WERI-Rb-1 (cell line): Measurements from ENCODE around the gene PRKAG3.

Source experiments
- DNase-seq: peaks from one replicate; pipeline ENCODE4 v3.0.0-alpha.2; 2020
- H3K27ac ChIP-seq: fragments of 250-450 bp; sonication (Bioruptor Pico); 2 replicates; pipeline ENCODE4 v1.5.1; 2020; ENCODE audit warnings: mild to moderate bottlenecking, moderate library complexity
- H3K27me3 ChIP-seq: fragments of 250-450 bp; sonication (Bioruptor Pico); 2 replicates; pipeline ENCODE4 v1.5.1; 2021; ENCODE audit warnings: mild to moderate bottlenecking, low read depth, moderate library complexity; ENCODE audit not compliant: insufficient read depth, severe bottlenecking
- H3K36me3 ChIP-seq: fragments of 250-450 bp; sonication (Bioruptor Pico); 2 replicates; pipeline ENCODE4 v1.5.1; 2020; ENCODE audit warnings: mild to moderate bottlenecking, moderate library complexity
- H3K4me3 ChIP-seq: 2 replicates; pipeline ENCODE4 v1.5.1; 2011; ENCODE audit warnings: low read depth, mild to moderate bottlenecking, control low read depth, low read length
- H3K9me3 ChIP-seq: fragments of 250-450 bp; sonication (Bioruptor Pico); 2 replicates; pipeline ENCODE4 v1.5.1; 2021; ENCODE audit warnings: mild to moderate bottlenecking, moderate library complexity; ENCODE audit not compliant: severe bottlenecking
- TF ChIP-seq, protein P1 (sequence below): IDR thresholded peaks from 2 replicates; pipeline ENCODE4 v1.5.1; 2011; ENCODE audit warnings: low read depth, mild to moderate bottlenecking, control low read depth, inconsistent platforms, low read length

The PRKAG3 gene

DNA sequence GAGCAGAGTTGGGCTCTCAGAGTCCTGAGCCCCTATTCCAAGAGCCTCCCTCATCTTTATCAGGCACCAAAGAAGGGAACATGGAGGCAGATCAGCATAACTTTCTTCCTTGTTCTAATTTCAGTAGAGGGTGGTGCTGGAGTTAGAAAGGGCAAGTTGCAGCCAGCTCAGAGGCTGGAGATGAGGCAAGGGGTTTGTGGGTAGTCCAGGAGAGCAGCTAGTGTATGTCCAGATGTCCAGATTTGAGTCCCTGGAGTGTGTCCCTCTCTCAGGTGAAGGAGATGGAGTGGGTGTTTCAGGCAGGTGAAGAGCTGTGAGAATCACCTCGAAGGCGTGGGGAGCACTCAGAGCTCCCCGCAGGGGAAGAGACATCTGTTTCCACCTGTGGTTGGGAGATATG is 478 bp upstream of the PRKAG3 start:
- no peaks in the 10 kb centered on the region for H3K9me3 ChIP-seq
- DNase-seq: no peak
- no peaks in the 10 kb centered on the region for H3K27me3 ChIP-seq
- TF ChIP-seq, protein P1, sequence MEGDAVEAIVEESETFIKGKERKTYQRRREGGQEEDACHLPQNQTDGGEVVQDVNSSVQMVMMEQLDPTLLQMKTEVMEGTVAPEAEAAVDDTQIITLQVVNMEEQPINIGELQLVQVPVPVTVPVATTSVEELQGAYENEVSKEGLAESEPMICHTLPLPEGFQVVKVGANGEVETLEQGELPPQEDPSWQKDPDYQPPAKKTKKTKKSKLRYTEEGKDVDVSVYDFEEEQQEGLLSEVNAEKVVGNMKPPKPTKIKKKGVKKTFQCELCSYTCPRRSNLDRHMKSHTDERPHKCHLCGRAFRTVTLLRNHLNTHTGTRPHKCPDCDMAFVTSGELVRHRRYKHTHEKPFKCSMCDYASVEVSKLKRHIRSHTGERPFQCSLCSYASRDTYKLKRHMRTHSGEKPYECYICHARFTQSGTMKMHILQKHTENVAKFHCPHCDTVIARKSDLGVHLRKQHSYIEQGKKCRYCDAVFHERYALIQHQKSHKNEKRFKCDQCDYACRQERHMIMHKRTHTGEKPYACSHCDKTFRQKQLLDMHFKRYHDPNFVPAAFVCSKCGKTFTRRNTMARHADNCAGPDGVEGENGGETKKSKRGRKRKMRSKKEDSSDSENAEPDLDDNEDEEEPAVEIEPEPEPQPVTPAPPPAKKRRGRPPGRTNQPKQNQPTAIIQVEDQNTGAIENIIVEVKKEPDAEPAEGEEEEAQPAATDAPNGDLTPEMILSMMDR: no peak
- no peaks in the 10 kb centered on the region for H3K36me3 ChIP-seq
- no peak overlapping the region for H3K27ac ChIP-seq
- H3K4me3 ChIP-seq: no peak overlapping the region

DNA sequence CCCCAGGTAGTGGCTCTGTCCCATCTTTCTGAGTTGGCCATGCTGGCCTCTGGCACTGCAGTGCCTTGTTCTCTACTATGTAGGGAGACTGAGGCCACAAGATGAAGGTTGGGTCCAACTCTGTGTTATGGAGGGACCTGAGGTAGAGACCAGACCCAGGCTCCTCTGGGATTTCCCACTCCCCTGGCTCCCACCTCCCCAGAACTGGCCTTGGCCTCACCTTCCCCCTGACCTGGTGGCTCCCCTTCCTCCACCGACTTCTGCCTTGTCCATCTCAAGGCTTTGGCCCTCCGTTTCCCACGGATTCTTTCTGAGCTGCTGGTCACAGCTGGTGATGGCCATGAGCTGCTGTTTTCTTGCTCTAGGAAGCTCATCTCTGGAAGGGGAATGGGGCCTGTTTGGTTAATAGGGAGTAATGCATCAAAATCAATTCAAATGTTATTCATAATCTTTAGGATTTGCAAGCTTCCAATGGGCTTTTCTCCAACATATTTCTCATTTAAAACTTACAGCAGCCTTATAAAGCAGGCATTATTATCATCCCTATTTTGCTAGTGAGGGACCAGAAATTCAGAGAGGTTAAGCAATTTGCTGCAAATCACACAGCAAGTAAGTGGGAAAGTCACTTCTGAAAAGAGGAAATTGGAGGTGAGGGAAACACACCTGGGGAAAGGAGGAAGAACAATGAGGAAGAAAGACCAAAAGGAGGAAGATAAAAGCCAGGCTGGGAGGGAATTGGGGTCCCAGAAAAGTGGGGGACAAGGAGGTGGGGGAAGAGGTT is 887 bp downstream of the PRKAG3 start:
- no peaks in the 10 kb centered on the region for H3K9me3 ChIP-seq
- H3K36me3 ChIP-seq: no peaks in the 10 kb centered on the region
- no peak for DNase-seq
- no peak overlapping the region for H3K27ac ChIP-seq
- TF ChIP-seq, protein P1: no peak
- H3K27me3 ChIP-seq: no peaks in the 10 kb centered on the region
- H3K4me3 ChIP-seq: no peak overlapping the region

DNA sequence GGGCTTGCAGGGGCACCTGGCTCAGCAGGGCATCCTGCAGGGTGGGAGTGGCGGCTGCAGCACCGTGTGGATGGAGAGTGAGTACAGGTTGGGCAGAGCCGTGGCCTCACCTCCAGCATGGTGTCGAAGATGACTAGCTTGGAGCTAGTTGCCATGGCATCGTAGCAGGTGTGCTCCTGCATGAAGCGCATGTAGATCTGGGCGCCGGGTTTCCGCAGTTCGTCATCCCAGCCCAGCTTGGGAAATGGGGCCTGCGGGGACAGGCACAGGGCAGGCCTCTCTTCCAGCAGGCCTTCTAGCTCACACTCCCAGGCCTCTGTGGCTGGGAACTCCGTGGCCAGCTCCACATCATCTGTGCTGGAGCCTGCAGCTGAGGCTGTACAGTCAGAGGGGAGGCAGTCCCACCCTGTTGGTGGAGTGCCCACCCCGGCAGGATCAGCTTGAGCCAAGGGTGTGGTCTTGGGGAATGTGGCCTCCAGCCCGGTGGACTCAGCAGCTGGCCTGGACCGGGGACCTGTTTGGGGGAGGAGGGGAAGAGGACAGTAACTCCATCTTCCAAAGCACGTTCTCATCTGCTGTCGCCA is 1.6 kb downstream of the PRKAG3 start:
- H3K27me3 ChIP-seq: no peaks in the 10 kb centered on the region
- no peaks in the 10 kb centered on the region for H3K36me3 ChIP-seq
- TF ChIP-seq, protein P1: no peak
- H3K4me3 ChIP-seq: no peak overlapping the region
- H3K27ac ChIP-seq: no peak overlapping the region
- no peaks in the 10 kb centered on the region for H3K9me3 ChIP-seq
- DNase-seq: no peak

DNA sequence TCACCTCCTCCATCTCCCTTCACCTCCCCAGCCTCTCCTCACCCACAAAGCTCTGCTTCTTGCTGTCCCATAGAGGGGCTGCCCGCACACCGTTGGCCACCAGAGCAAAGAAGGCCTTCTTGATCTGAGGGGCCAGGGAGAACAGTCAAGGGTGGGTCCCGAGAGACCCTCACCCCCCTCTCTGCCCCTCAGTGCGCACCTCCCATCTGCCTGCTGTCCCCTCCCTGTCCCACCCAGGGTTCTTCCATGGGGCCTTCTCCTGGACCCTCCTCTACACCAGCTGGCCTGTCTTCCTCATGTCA is 3.2 kb downstream of the PRKAG3 start:
- H3K27me3 ChIP-seq: no peaks in the 10 kb centered on the region

DNA sequence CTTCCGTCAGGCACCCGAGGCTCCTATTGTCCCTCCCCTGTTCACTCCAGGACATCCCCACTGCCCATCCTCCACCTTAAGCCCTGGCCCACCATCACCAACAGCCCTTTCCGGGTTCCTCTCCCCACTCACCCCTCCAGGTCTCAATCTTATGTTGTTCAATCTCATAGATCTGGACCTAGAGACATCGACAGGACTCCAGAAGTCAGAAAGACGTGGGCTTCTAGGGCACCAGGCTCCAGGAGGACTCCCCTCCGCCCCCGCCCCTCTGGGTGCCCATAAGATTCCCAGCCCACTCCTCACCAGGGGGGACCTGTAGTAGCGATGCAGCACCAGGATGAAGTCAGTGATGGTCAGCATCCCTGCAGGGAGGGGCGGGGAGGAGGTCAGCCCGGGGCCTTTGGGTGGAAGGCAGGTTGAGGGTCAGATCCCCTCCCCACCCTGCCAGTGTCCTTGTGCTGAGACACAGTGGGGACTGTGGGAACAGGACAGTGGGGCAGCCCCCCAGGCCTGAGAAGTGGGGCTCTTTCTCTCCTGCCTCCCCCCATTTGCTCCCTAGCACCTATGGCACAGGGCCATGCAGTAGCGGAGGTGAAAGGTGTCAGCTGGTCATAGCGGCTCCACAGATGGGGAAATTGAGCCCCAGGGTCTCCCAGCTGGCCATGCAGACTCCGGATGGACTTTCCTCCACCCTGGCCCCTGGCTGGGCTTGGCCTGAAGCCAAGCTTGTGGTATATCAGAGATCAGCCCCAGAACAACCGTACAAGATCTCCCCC is 3.7 kb downstream of the PRKAG3 start:
- DNase-seq: no peak
- no peak overlapping the region for H3K4me3 ChIP-seq
- H3K36me3 ChIP-seq: no peaks in the 10 kb centered on the region

More for the DNA sequence above, 3.2 kb downstream of the PRKAG3 start:
- Histone ChIP-seq H3K9me3 (no peaks in the 10 kb centered on the region), H3K36me3 (no peaks in the 10 kb centered on the region), H3K4me3 (no peak overlapping the region), H3K27ac (no peak overlapping the region)
- TF ChIP-seq, protein P1: no peak
- DNase-seq: no peak

More for the DNA sequence above, 3.7 kb downstream of the PRKAG3 start:
- Histone ChIP-seq H3K9me3 (no peaks in the 10 kb centered on the region), H3K27me3 (no peaks in the 10 kb centered on the region), H3K27ac (no peak overlapping the region)
- TF ChIP-seq, protein P1: no peak
